ENCODE measurements around the gene MRPL43. TPM values are rescaled to one million over a fixed set of nuclear protein-coding genes. Genes with fewer than 3 reads are reported as not detected.

Gene MRPL43
- total and polyA plus RNA-seq, 2 donors (not counting 1 experiment from before 2014, with no cell fraction given), result 56.2 to 99.4 TPM

- Histone ChIP-seq H3K4me1 (ENCODE audit: control insufficient read depth in 2 of 2, insufficient read depth in 2 of 2, low read length in 2 of 2) (peaks cover 5 to 6% of the 10 kb centered on the region in 2 donors), H3K27me3 (replicated peaks in 1 of 4; ENCODE audit: control extremely low read depth in 1 of 4, control insufficient read depth in 3 of 4, insufficient read depth in 4 of 4, low read length in 3 of 4) (no peaks in the 10 kb centered on the region), H3K36me3 (replicated peaks in 1 of 2; ENCODE audit: control extremely low read depth in 1 of 2, control insufficient read depth in 1 of 2, extremely low read depth in 1 of 2, insufficient read depth in 2 of 2, low read length in 1 of 2) (peaks cover 11 to 49% of the 10 kb centered on the region in 2 experiments), H3K9ac (ENCODE audit: low read length) (no peak overlapping the region), H3K4me2 (replicated peaks; ENCODE audit: low read depth, low read length, poor library complexity, severe bottlenecking) (no peak overlapping the region), H2AFZ (ENCODE audit: insufficient read depth, low read depth, low read length, poor library complexity, severe bottlenecking) (no peak overlapping the region), H4K20me1 (ENCODE audit: control insufficient read depth, insufficient read depth, low read length, poor library complexity, severe bottlenecking) (no peaks in the 10 kb centered on the region), H3K9me3 (ENCODE audit: control extremely low read depth in 1 of 3, control insufficient read depth in 2 of 3, insufficient read depth in 1 of 3, low read length in 2 of 3) (no peaks in the 10 kb centered on the region), H3K4me3 (ENCODE audit: control extremely low read depth in 1 of 5, extremely low read depth in 1 of 5, insufficient read depth in 1 of 5, low read depth in 2 of 5, low read length in 4 of 5) (no peak overlapping the region), H3K79me2 (ENCODE audit: control insufficient read depth, insufficient read depth, low read length) (no peaks in the 10 kb centered on the region), H3K27ac (ENCODE audit: low read length in 2 of 2) (no peak overlapping the region)
- ATAC-seq (ENCODE audit: low read depth) (no peak), DNase-seq (no peak)
- ChIA-PET CTCF (interaction anchor here (5.4 kb wide), 1 partner anchor 54 kb away, joined by 21 read pairs; no protein-coding TSS in a partner anchor), POLR2A (no interaction called here)
- Mint-ChIP-seq H3K4me1 (peaks cover 5% of the 10 kb centered on the region), H3K4me3 (no peak overlapping the region), H3K27ac (no peak overlapping the region), H3K9me3 (ENCODE audit: insufficient read depth) (no peaks in the 10 kb centered on the region), H3K27me3 (no peaks in the 10 kb centered on the region)
- no peak for TF ChIP-seq EZH2 (IDR thresholded peaks at IDR 0.05; ENCODE audit: borderline replicate concordance, insufficient read depth, low read depth, low read length, poor library complexity, severe bottlenecking)
- TF ChIP-seq CTCF (IDR thresholded peaks at IDR 0.05), result no peak
- intact Hi-C loops (cut with micrococcal nuclease), result no loop called here
- WGBS (ENCODE audit: insufficient coverage), result no CpG with 5 or more reads among the region's 1 CpG
Observed at GRCh38 chr10:100963826-100964225, 23.5 kb downstream of the MRPL43 start.

GRCh38 chr10:100962351-100963080, 24.8 kb downstream of the MRPL43 start:
- CTCF ChIA-PET, result no interaction called here

More at GRCh38 chr10:100962351-100963080, 24.8 kb downstream of the MRPL43 start:
- DNase-seq (no peak), ATAC-seq (ENCODE audit: low read depth) (no peak)
- Histone ChIP-seq H3K27me3 (replicated peaks in 1 of 4; ENCODE audit: control extremely low read depth in 1 of 4, control insufficient read depth in 3 of 4, insufficient read depth in 4 of 4, low read length in 3 of 4) (no peaks in the 10 kb centered on the region), H3K4me2 (replicated peaks; ENCODE audit: low read depth, low read length, poor library complexity, severe bottlenecking) (no peak overlapping the region), H3K4me1 (ENCODE audit: control insufficient read depth in 2 of 2, insufficient read depth in 2 of 2, low read length in 2 of 2) (no peaks in the 10 kb centered on the region), H3K36me3 (replicated peaks in 1 of 2; ENCODE audit: control extremely low read depth in 1 of 2, control insufficient read depth in 1 of 2, extremely low read depth in 1 of 2, insufficient read depth in 2 of 2, low read length in 1 of 2) (peaks cover 16 to 60% of the 10 kb centered on the region in 2 experiments), H3K27ac (ENCODE audit: low read length in 2 of 2) (no peak overlapping the region), H3K9me3 (ENCODE audit: control extremely low read depth in 1 of 3, control insufficient read depth in 2 of 3, insufficient read depth in 1 of 3, low read length in 2 of 3) (no peaks in the 10 kb centered on the region), H4K20me1 (ENCODE audit: control insufficient read depth, insufficient read depth, low read length, poor library complexity, severe bottlenecking) (no peaks in the 10 kb centered on the region), H3K79me2 (ENCODE audit: control insufficient read depth, insufficient read depth, low read length) (no peaks in the 10 kb centered on the region), H3K4me3 (ENCODE audit: control extremely low read depth in 1 of 5, extremely low read depth in 1 of 5, insufficient read depth in 1 of 5, low read depth in 2 of 5, low read length in 4 of 5) (no peak overlapping the region), H2AFZ (ENCODE audit: insufficient read depth, low read depth, low read length, poor library complexity, severe bottlenecking) (no peak overlapping the region), H3K9ac (ENCODE audit: low read length) (no peak overlapping the region)
- no peaks in the 10 kb centered on the region for H3K27me3 Mint-ChIP-seq
- intact Hi-C loops (cut with micrococcal nuclease), result no loop called here
- H3K4me1 Mint-ChIP-seq, result no peaks in the 10 kb centered on the region
- H3K27ac Mint-ChIP-seq, result no peak overlapping the region
- TF ChIP-seq EZH2 (IDR thresholded peaks at IDR 0.05; ENCODE audit: borderline replicate concordance, insufficient read depth, low read depth, low read length, poor library complexity, severe bottlenecking) (no peak), CTCF (IDR thresholded peaks at IDR 0.05) (no peak)
- no peaks in the 10 kb centered on the region for H3K9me3 Mint-ChIP-seq (ENCODE audit: insufficient read depth)
- POLR2A ChIA-PET, result interaction anchor here (0.7 kb wide), 1 partner anchor 41 kb away, joined by 3 read pairs; no protein-coding TSS in a partner anchor
- no peak overlapping the region for H3K4me3 Mint-ChIP-seq
- 100% methylated on average over 1 of the region's 4 CpGs for WGBS (ENCODE audit: insufficient coverage)

Measured in B cell (primary cell).